ENCODE measurements around the gene ERG. TPM values are rescaled to one million over a fixed set of nuclear protein-coding genes. Genes with fewer than 3 reads are reported as not detected.

ERG gene
- total and polyA plus RNA-seq, 9 of the 15 experiments (the other 6 are each of a cell fraction or from before 2014, with no cell fraction given): 0.06 TPM; not detected in 8

DNA sequence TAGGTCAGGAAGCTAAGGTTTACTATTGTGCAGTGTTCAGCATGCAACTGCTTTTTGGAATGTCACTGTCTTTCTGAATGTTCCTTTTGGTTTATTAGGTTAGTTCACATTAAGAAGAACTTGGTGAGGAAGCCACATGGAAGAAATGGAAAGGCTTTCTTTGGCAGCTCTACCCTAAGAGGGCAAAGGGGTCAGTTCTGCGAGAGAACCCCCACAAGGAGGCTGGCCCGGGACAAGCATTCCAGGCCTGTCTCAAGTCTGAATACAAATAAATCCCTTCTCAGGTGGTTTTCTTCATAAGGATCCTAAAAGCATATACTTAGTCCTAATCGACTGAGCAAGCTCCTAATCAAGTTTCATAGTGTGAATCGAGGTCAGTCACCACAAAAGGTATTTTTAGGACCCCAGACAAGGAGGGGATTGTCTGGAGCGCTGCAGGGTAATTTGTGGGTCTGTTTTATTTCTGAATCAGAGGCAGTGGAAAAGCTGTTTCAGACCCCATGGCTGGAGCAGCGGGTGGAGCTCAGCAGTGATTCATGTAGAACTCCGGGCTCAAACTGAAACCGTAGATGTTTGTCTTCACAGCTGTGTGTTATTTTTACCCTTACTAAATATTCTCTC lies 63.3 kb downstream of the ERG start (continued):
- TF ChIP-seq JUN (IDR thresholded peaks at IDR 0.05; ENCODE audit: borderline replicate concordance, low read depth, low read length): no peak
- TF ChIP-seq JUN (CRISPR knock-in tag; IDR thresholded peaks at IDR 0.05; ENCODE audit: borderline replicate concordance): no peak
- TF ChIP-seq HOXB6 (CRISPR knock-in tag; IDR thresholded peaks at IDR 0.05; ENCODE audit: borderline replicate concordance): no peak
- no peak for TF ChIP-seq NFRKB (IDR thresholded peaks at IDR 0.05; ENCODE audit: low read depth)
- TF ChIP-seq TRIM28 (IDR thresholded peaks at IDR 0.05): no peak
- no peak for TF ChIP-seq RBM15 (IDR thresholded peaks at IDR 0.05; ENCODE audit: insufficient read depth, low read length)
- TF ChIP-seq, protein P1, sequence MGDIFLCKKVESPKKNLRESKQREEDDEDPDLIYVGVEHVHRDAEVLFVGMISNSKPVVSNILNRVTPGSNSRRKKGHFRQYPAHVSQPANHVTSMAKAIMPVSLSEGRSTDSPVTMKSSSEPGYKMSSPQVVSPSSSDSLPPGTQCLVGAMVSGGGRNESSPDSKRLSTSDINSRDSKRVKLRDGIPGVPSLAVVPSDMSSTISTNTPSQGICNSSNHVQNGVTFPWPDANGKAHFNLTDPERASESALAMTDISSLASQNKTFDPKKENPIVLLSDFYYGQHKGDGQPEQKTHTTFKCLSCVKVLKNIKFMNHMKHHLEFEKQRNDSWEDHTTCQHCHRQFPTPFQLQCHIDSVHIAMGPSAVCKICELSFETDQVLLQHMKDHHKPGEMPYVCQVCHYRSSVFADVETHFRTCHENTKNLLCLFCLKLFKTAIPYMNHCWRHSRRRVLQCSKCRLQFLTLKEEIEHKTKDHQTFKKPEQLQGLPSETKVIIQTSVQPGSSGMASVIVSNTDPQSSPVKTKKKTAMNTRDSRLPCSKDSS (IDR thresholded peaks at IDR 0.05; ENCODE audit: low read depth, partially characterized antibody): no peak
- TF ChIP-seq, protein P2, sequence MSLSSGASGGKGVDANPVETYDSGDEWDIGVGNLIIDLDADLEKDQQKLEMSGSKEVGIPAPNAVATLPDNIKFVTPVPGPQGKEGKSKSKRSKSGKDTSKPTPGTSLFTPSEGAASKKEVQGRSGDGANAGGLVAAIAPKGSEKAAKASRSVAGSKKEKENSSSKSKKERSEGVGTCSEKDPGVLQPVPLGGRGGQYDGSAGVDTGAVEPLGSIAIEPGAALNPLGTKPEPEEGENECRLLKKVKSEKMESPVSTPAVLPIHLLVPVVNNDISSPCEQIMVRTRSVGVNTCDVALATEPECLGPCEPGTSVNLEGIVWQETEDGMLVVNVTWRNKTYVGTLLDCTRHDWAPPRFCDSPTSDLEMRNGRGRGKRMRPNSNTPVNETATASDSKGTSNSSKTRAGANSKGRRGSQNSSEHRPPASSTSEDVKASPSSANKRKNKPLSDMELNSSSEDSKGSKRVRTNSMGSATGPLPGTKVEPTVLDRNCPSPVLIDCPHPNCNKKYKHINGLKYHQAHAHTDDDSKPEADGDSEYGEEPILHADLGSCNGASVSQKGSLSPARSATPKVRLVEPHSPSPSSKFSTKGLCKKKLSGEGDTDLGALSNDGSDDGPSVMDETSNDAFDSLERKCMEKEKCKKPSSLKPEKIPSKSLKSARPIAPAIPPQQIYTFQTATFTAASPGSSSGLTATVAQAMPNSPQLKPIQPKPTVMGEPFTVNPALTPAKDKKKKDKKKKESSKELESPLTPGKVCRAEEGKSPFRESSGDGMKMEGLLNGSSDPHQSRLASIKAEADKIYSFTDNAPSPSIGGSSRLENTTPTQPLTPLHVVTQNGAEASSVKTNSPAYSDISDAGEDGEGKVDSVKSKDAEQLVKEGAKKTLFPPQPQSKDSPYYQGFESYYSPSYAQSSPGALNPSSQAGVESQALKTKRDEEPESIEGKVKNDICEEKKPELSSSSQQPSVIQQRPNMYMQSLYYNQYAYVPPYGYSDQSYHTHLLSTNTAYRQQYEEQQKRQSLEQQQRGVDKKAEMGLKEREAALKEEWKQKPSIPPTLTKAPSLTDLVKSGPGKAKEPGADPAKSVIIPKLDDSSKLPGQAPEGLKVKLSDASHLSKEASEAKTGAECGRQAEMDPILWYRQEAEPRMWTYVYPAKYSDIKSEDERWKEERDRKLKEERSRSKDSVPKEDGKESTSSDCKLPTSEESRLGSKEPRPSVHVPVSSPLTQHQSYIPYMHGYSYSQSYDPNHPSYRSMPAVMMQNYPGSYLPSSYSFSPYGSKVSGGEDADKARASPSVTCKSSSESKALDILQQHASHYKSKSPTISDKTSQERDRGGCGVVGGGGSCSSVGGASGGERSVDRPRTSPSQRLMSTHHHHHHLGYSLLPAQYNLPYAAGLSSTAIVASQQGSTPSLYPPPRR (CRISPR knock-in tag; IDR thresholded peaks at IDR 0.05; ENCODE audit: borderline replicate concordance): no peak
- TF ChIP-seq ZNF584 (CRISPR knock-in tag; IDR thresholded peaks at IDR 0.05; ENCODE audit: low read depth): no peak
